ENCODE data around the gene SYTL1. TPM values are rescaled to one million over a fixed set of nuclear protein-coding genes. Genes with fewer than 3 reads are reported as not detected.

SYTL1 gene
- total RNA-seq, 1 experiment from 2014 or later, result 81.8 TPM

GRCh38 chr1:27372808-27373690, 31.2 kb downstream of the SYTL1 start:
- no peaks in the 10 kb centered on the region for H3K36me3 Mint-ChIP-seq (ENCODE audit: insufficient read depth, unreplicated experiment)
- TF ChIP-seq CTCF (IDR thresholded peaks at IDR 0.05; ENCODE audit: unreplicated experiment), result peak; percentile 23
- no peaks in the 10 kb centered on the region for H3K27me3 Mint-ChIP-seq (ENCODE audit: insufficient read depth, unreplicated experiment)
- H3K4me1 Mint-ChIP-seq (ENCODE audit: insufficient read depth, unreplicated experiment), result no peaks in the 10 kb centered on the region
- H3K4me3 Mint-ChIP-seq (ENCODE audit: unreplicated experiment), result no peak overlapping the region
- ChIA-PET POLR2A (no interaction called here), CTCF (interaction anchor here (0.5 to 1.3 kb wide), 6 partner anchors 14 to 1549 kb away, joined by 3 to 5 read pairs (median 3); no protein-coding TSS in a partner anchor)
- no peak for DNase-seq (ENCODE audit: unreplicated experiment)
- intact Hi-C loops (cut with micrococcal nuclease), result no loop called here
- H3K27ac Mint-ChIP-seq (ENCODE audit: low read depth, unreplicated experiment), result no peak overlapping the region
- no TSS peak for BruUV-seq (replicated peaks)
- no peaks in the 10 kb centered on the region for H3K9me3 Mint-ChIP-seq (ENCODE audit: unreplicated experiment)

DNA sequence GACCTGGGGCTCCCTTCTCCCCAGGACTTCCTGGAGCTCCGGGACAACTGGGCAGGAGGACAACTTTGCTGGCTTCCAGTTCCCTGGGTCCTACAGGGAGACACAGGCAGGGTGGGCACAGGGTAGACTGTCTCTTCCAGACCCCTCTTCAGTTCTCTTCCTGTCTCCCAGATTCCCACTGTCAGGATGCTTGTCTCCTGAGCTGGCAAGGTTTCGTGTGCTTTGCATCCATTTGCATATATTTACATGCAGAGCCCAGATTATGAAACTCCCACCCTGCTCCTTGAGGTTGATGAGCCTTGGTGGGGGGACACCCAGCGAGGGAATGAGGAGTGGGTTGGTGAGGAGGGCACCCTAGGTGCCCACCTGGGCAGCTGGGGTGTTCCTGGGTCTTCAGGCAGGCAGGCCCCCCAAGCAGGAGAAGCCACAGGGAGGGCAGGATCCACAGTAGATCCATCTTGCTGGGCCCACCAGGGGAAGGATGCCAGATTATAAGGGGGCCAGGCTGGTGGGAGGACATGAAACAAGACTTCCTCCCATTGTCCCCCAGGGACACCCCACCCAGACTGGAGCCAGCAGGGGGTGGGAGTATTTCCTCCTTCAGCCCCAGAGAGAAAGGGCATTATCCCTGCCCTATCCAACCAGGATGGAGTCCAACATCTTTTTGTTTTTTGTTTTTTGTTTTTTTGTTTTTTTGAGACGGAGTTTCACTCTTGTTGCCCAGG, 32.7 kb downstream of the SYTL1 start, which contains the start of gene FCN3:
Gene FCN3 (minus strand): TSS at position 463 of the 725 bp plus-strand sequence. CDS start 6 bp downstream, at position 457.
- H3K36me3 Mint-ChIP-seq (ENCODE audit: insufficient read depth, unreplicated experiment), result no peaks in the 10 kb centered on the region

DNA sequence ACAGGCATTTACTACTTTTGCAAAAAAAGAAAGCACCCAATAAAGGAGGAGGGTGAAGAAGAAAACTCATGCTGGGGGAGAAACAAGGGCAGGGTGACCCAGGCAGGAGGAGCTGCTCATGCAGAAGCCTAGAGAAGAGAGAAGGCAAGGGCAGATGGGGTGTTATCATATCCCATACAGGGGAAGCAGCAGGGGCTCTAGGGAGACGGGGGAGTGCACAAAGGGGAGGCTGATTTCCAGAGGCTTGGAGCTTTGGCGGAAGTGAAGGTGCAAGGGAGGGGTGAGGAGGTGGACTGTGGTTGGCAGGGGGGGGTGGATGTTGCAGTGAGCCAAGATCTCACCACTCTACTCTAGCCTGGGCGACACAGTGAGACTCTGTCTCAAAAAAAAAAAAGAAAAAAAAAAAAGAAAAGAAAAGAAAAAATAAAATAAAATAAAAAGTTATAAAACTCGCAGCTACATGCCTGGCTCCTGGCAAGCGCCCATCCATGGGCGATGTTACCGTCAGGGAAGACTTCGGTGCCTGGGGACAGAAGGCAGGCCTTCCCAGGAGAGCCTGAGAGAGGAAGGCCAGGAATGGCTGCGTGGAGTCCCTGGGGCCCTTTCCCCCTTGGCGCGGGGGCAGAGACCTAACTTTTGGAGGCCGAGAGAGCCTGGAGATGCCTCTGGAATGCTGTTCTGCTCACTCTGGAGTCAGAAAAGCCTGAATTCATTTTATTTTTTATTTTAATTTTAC, 36.1 kb downstream of the SYTL1 start:
- TF ChIP-seq CTCF (IDR thresholded peaks at IDR 0.05; ENCODE audit: unreplicated experiment), result no peak
- no TSS peak for BruUV-seq (replicated peaks)
- H3K27me3 Mint-ChIP-seq (ENCODE audit: insufficient read depth, unreplicated experiment), result no peaks in the 10 kb centered on the region
- H3K27ac Mint-ChIP-seq (ENCODE audit: low read depth, unreplicated experiment), result no peak overlapping the region
- no peaks in the 10 kb centered on the region for H3K9me3 Mint-ChIP-seq (ENCODE audit: unreplicated experiment)
- CTCF ChIA-PET, result interaction anchor here (0.6 to 1.4 kb wide), 3 partner anchors 45 to 393 kb away, joined by 3 to 6 read pairs (median 5); no protein-coding TSS in a partner anchor
- DNase-seq (ENCODE audit: unreplicated experiment), result no peak
- H3K36me3 Mint-ChIP-seq (ENCODE audit: insufficient read depth, unreplicated experiment), result no peaks in the 10 kb centered on the region
- H3K4me3 Mint-ChIP-seq (ENCODE audit: unreplicated experiment), result no peak overlapping the region
- POLR2A ChIA-PET, result interaction anchor here (0.7 to 1.9 kb wide), 2 partner anchors 37 to 492 kb away, joined by 4 to 6 read pairs; partner anchors contain the start of gene SYTL1
- intact Hi-C loops (cut with micrococcal nuclease), result no loop called here
- peaks cover 12% of the 10 kb centered on the region for H3K4me1 Mint-ChIP-seq (ENCODE audit: insufficient read depth, unreplicated experiment)

More for the DNA sequence above, 32.7 kb downstream of the SYTL1 start, which contains the start of gene FCN3:
- ChIA-PET POLR2A (no interaction called here), CTCF (interaction anchor here (0.6 to 1.1 kb wide), 4 partner anchors 8 to 287 kb away, joined by 3 to 5 read pairs (median 4); partner anchors contain the start of gene MAP3K6)
- Mint-ChIP-seq H3K4me1 (ENCODE audit: insufficient read depth, unreplicated experiment) (peaks cover under 1% of the 10 kb centered on the region), H3K27me3 (ENCODE audit: insufficient read depth, unreplicated experiment) (no peaks in the 10 kb centered on the region), H3K27ac (ENCODE audit: low read depth, unreplicated experiment) (no peak within 1 kb of the TSS), H3K4me3 (ENCODE audit: unreplicated experiment) (no peak within 1 kb of the TSS), H3K9me3 (ENCODE audit: unreplicated experiment) (no peaks in the 10 kb centered on the region)
- no TSS peak for BruUV-seq (replicated peaks)
- intact Hi-C loops (cut with micrococcal nuclease), result no loop called here
- no peak for TF ChIP-seq CTCF (IDR thresholded peaks at IDR 0.05; ENCODE audit: unreplicated experiment)
- DNase-seq (ENCODE audit: unreplicated experiment), result no peak
